HUES6 (cell line): ENCODE results near the gene FNDC1.

Source experiments
- H3K27ac ChIP-seq: 2 replicates; pipeline ENCODE4 v1.7.0; 2013; ENCODE audit warnings: low read depth, mild to moderate bottlenecking, low read length, inconsistent platforms
- H3K27me3 ChIP-seq: 2 replicates; pipeline ENCODE4 v1.6.1; 2013; ENCODE audit warnings: low read length; ENCODE audit not compliant: control insufficient read depth, insufficient read depth
- H3K36me3 ChIP-seq: 2 replicates; pipeline ENCODE4 v1.6.1; 2013; ENCODE audit warnings: low read length; ENCODE audit not compliant: control insufficient read depth, insufficient read depth
- H3K4me1 ChIP-seq: 2 replicates; pipeline ENCODE4 v1.6.1; 2013; ENCODE audit warnings: low read length; ENCODE audit not compliant: control insufficient read depth, insufficient read depth
- H3K4me3 ChIP-seq: 2 replicates; pipeline ENCODE4 v1.5.1; 2013; ENCODE audit warnings: low read depth, low read length
- H3K9ac ChIP-seq: one replicate; pipeline ENCODE4 v1.6.1; 2013; ENCODE audit warnings: mild to moderate bottlenecking, low read length
- H3K9me3 ChIP-seq: 2 replicates; pipeline ENCODE4 v1.6.1; 2013; ENCODE audit warnings: low read depth, low read length; ENCODE audit not compliant: control insufficient read depth, insufficient read depth

FNDC1 gene

GRCh38 chr6:159132664-159133063 lies 36.5 kb upstream of the FNDC1 start:
- H3K9me3 ChIP-seq: no peaks in the 10 kb centered on the region
- no peaks in the 10 kb centered on the region for H3K4me1 ChIP-seq
- no peaks in the 10 kb centered on the region for H3K36me3 ChIP-seq
- no peak overlapping the region for H3K9ac ChIP-seq
- no peak overlapping the region for H3K4me3 ChIP-seq
- H3K27ac ChIP-seq: no peak overlapping the region
- H3K27me3 ChIP-seq: no peaks in the 10 kb centered on the region

DNA sequence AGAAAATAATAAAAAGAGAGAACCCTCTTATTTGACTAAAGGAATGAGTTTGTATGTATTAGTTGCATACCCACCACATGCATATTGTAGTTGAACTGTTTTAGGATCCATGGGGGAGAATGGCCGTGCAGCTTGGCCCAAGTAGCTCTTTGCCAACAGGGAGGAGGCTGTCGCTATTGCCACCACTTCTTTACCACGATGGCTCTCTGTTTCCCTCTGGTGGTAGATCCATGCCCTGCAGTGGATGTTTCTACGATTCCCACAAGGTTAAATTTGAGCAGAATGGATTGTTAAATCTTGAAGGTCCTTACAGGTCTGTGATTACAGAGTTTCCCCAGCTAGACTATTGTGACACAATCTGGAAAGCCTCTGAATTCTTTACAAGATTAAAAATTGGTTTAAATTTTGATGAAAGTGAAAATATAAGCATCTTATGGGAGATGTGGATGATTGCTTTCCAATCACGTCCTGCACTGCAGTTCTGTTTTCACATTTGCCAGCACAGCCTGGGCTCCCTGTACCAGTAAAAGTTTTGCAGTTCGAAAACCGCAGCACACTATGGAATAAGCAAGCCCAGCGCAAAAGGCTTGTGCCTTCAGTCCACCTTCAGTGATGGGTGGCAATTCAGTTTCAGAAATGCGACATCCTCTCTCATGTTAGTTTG lies 34.4 kb upstream of the FNDC1 start:
- Histone ChIP-seq H3K4me3 (no peak overlapping the region), H3K27me3 (peaks cover 3% of the 10 kb centered on the region; the same call in 1 of the 2 replicates)

DNA sequence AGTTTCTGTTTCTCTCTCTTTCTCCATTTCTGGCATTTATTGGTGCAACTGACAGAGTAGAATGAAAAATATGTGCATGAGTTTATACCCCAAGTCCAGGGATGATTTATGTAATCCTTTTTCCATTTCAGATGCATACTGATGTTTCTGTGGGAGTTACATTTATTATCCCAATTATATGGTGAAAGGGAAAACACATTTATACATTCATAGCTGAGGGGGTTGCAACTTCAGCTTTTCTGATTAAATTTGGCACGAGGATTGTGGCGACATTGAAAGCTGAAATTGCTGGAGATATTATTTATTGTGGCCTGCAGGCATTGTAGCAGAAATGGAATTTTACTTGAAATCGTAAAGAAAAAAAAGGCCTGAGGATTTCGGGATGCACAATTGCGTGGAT lies 31.5 kb upstream of the FNDC1 start:
- no peaks in the 10 kb centered on the region for H3K36me3 ChIP-seq
- peaks cover 5% of the 10 kb centered on the region; the same call in 1 of the 2 replicates for H3K27me3 ChIP-seq

More for the DNA sequence above, 34.4 kb upstream of the FNDC1 start:
- Histone ChIP-seq H3K36me3 (no peaks in the 10 kb centered on the region), H3K4me1 (no peaks in the 10 kb centered on the region), H3K9me3 (no peaks in the 10 kb centered on the region), H3K27ac (no peak overlapping the region), H3K9ac (no peak overlapping the region)

GRCh38 chr6:159142531-159142930 lies 26.7 kb upstream of the FNDC1 start:
- H3K9ac ChIP-seq: no peak overlapping the region
- peaks cover 5% of the 10 kb centered on the region; the same call in 1 of the 2 replicates for H3K27me3 ChIP-seq
- H3K36me3 ChIP-seq: no peaks in the 10 kb centered on the region
- H3K27ac ChIP-seq: no peak overlapping the region
- no peaks in the 10 kb centered on the region for H3K4me1 ChIP-seq
- H3K9me3 ChIP-seq: peaks cover 4% of the 10 kb centered on the region; the same call in 1 of the 2 replicates
- H3K4me3 ChIP-seq: no peak overlapping the region

More for the DNA sequence above, 31.5 kb upstream of the FNDC1 start:
- H3K9me3 ChIP-seq: peaks cover 4% of the 10 kb centered on the region; the same call in 1 of the 2 replicates
- no peaks in the 10 kb centered on the region for H3K4me1 ChIP-seq
- no peak overlapping the region for H3K27ac ChIP-seq
- no peak overlapping the region for H3K9ac ChIP-seq
- H3K4me3 ChIP-seq: no peak overlapping the region

DNA sequence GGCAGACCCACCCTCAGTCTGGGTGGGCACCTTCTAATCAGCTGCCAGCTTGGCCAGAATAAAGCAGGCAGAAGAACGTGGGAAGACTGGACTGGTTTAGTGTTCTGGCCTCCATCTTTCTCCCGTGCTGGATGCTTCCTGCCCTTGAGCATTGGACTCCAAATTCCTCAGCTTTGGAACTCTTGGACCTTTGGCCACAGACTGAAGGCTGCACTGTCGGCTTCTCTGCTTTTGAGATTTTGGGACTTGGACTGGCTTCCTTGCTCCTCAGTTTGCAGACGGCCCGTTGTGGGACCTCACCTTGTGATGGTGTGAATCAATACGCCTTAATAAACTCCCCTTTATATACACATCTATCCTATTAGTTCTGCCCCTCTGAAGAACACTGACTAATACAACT lies 20.6 kb upstream of the FNDC1 start:
- H3K9me3 ChIP-seq: no peaks in the 10 kb centered on the region
- no peaks in the 10 kb centered on the region for H3K4me1 ChIP-seq
- no peak overlapping the region for H3K4me3 ChIP-seq
- no peaks in the 10 kb centered on the region for H3K27me3 ChIP-seq
- no peak overlapping the region for H3K27ac ChIP-seq
- no peaks in the 10 kb centered on the region for H3K36me3 ChIP-seq
- no peak overlapping the region for H3K9ac ChIP-seq

DNA sequence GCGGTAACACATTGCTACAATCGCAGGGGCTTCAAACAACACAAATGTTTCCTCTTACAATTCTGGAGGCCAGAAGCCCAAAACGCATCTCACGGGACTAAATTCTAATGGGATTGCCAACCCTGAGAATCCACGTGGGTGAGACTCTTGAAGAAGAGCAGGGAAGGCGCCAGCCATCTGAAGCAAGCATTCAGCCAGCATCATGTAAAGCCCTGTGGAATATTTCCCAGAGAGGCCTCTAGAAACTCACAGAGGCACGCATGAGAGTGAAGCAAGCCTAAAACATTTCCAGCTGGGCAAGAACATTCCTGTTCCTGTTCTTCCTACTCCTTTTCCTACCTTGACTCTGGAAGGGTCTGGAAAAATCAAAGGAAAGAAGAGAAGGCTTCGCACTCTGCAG lies 19.6 kb upstream of the FNDC1 start:
- no peak overlapping the region for H3K27ac ChIP-seq
- H3K9me3 ChIP-seq: no peaks in the 10 kb centered on the region
- H3K9ac ChIP-seq: no peak overlapping the region
- no peaks in the 10 kb centered on the region for H3K4me1 ChIP-seq
- H3K4me3 ChIP-seq: no peak overlapping the region
- no peaks in the 10 kb centered on the region for H3K27me3 ChIP-seq
- H3K36me3 ChIP-seq: no peaks in the 10 kb centered on the region

DNA sequence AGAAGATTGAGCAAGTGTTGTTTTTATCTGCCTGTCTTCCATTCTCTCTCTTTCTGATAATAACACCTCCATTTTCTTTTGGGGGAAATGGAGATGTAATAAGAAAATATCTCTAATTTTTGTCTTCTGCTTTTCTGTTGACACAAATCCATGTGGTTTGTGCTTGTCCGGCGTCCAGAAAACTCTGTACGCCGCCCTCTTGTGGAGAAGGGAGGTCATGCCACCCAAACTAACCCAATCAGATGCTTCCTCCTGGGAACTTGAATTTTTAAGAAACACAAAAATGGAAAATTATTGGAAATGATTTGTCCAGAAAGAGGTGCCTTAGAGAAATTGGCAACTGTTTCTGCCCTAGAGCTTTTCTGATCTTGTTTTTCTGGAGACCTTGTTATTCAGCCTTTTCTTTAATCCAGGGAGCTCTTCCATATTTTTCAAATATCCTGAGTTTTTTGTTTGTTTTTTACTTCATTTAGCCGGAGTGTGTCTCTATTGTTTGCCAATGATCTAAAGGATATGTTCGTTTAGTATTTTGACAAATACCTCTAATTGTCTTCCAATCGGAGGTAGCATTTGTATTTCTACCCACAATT lies 17.8 kb upstream of the FNDC1 start:
- Histone ChIP-seq H3K9ac (no peak overlapping the region), H3K27ac (no peak overlapping the region), H3K9me3 (peaks cover 7% of the 10 kb centered on the region; the same call in 1 of the 2 replicates), H3K27me3 (no peaks in the 10 kb centered on the region), H3K4me3 (no peak overlapping the region), H3K36me3 (no peaks in the 10 kb centered on the region), H3K4me1 (no peaks in the 10 kb centered on the region)

- H3K27me3 ChIP-seq: no peaks in the 10 kb centered on the region
- H3K4me3 ChIP-seq: no peak overlapping the region
- H3K4me1 ChIP-seq: no peaks in the 10 kb centered on the region
- no peak overlapping the region for H3K9ac ChIP-seq
- H3K9me3 ChIP-seq: peaks cover 12% of the 10 kb centered on the region
- H3K27ac ChIP-seq: no peak overlapping the region
- H3K36me3 ChIP-seq: no peaks in the 10 kb centered on the region
Observed at GRCh38 chr6:159152041-159152440, 17.2 kb upstream of the FNDC1 start.

GRCh38 chr6:159152782-159153181 lies 16.4 kb upstream of the FNDC1 start:
- peaks cover 12% of the 10 kb centered on the region for H3K9me3 ChIP-seq
- no peaks in the 10 kb centered on the region for H3K36me3 ChIP-seq
- no peaks in the 10 kb centered on the region for H3K4me1 ChIP-seq
- H3K4me3 ChIP-seq: no peak overlapping the region
- no peak overlapping the region for H3K27ac ChIP-seq
- no peak overlapping the region for H3K9ac ChIP-seq
- peaks cover 3% of the 10 kb centered on the region; the same call in 1 of the 2 replicates for H3K27me3 ChIP-seq

- H3K27ac ChIP-seq: no peak overlapping the region
- H3K4me3 ChIP-seq: no peak overlapping the region
Observed at GRCh38 chr6:159155679-159156078, 13.5 kb upstream of the FNDC1 start.

GRCh38 chr6:159156089-159156488 lies 13.1 kb upstream of the FNDC1 start:
- Histone ChIP-seq H3K4me3 (no peak overlapping the region), H3K27ac (no peak overlapping the region), H3K9ac (no peak overlapping the region), H3K27me3 (peaks cover 3% of the 10 kb centered on the region; the same call in 1 of the 2 replicates), H3K9me3 (peaks cover 12% of the 10 kb centered on the region), H3K36me3 (no peaks in the 10 kb centered on the region), H3K4me1 (no peaks in the 10 kb centered on the region)

More at GRCh38 chr6:159155679-159156078, 13.5 kb upstream of the FNDC1 start:
- H3K36me3 ChIP-seq: no peaks in the 10 kb centered on the region
- H3K9ac ChIP-seq: no peak overlapping the region
- H3K27me3 ChIP-seq: peaks cover 3% of the 10 kb centered on the region; the same call in 1 of the 2 replicates
- no peaks in the 10 kb centered on the region for H3K4me1 ChIP-seq
- peaks cover 12% of the 10 kb centered on the region for H3K9me3 ChIP-seq
